ENCODE measurements around the gene CHSY1. TPM values are rescaled to one million over a fixed set of nuclear protein-coding genes. Genes with fewer than 3 reads are reported as not detected.

Gene CHSY1
- total RNA-seq, 6 experiments from 2014 or later, result 4.9 to 12.6 (median 7.2) TPM

- intact Hi-C loops (cut with DNase I), result loop anchor here (5.0 to 10.0 kb wide), 2 partner anchors 178 to 340 kb away; no protein-coding TSS in a partner anchor
- TF ChIP-seq CTCF (IDR thresholded peaks at IDR 0.05) (no peak), POLR2A (IDR thresholded peaks at IDR 0.05) (no peak)
- Histone ChIP-seq H3K9me3 (no peaks in the 10 kb centered on the region), H3K27ac (no peak overlapping the region), H3K4me1 (no peaks in the 10 kb centered on the region), H3K4me3 (no peak overlapping the region), H3K36me3 (no peaks in the 10 kb centered on the region), H3K27me3 (no peaks in the 10 kb centered on the region)
- no peak for DNase-seq
- ATAC-seq, result peak in 3 of 4 donors; percentile 16 to 52 (median 32)
- 64% methylated on average over 13 of the region's 17 CpGs for WGBS (ENCODE audit: insufficient coverage, low coverage, low lambda C conversion rate, missing lambda C conversion rate)
Observed at GRCh38 chr15:101264911-101265641, 13.2 kb upstream of the CHSY1 start.

- Histone ChIP-seq H3K27me3 (no peaks in the 10 kb centered on the region), H3K4me1 (no peaks in the 10 kb centered on the region), H3K9me3 (no peaks in the 10 kb centered on the region), H3K27ac (no peak overlapping the region), H3K4me3 (no peak overlapping the region), H3K36me3 (no peaks in the 10 kb centered on the region)
- 83% methylated on average over 3 of the region's 4 CpGs for WGBS (ENCODE audit: insufficient coverage, low coverage, low lambda C conversion rate, missing lambda C conversion rate)
- no peak for DNase-seq
- TF ChIP-seq POLR2A (IDR thresholded peaks at IDR 0.05), result no peak
- no peak for TF ChIP-seq CTCF (IDR thresholded peaks at IDR 0.05)
- ATAC-seq, result peak in 1 of 4 donors; percentile 13
- intact Hi-C loops (cut with DNase I), result loop anchor here (5.0 to 10.0 kb wide), 2 partner anchors 177 to 339 kb away; no protein-coding TSS in a partner anchor
Observed at GRCh38 chr15:101264011-101264410, 12.2 kb upstream of the CHSY1 start.

- Histone ChIP-seq H3K36me3 (no peaks in the 10 kb centered on the region), H3K9me3 (no peaks in the 10 kb centered on the region), H3K27ac (no peak overlapping the region), H3K4me1 (no peaks in the 10 kb centered on the region), H3K4me3 (no peak overlapping the region), H3K27me3 (no peaks in the 10 kb centered on the region)
- DNase-seq (no peak), ATAC-seq (no peak)
- no peak for TF ChIP-seq POLR2A (IDR thresholded peaks at IDR 0.05)
- TF ChIP-seq CTCF (IDR thresholded peaks at IDR 0.05), result no peak
- intact Hi-C loops (cut with DNase I), result loop anchor here (5.0 to 10.0 kb wide), 2 partner anchors 175 to 338 kb away; no protein-coding TSS in a partner anchor
- 60% methylated on average over 4 of the region's 4 CpGs for WGBS (ENCODE audit: insufficient coverage, low coverage, low lambda C conversion rate, missing lambda C conversion rate)
Observed at GRCh38 chr15:101262551-101262950, 10.7 kb upstream of the CHSY1 start.

GRCh38 chr15:101258238-101259144 is 6.6 kb upstream of the CHSY1 start:
- intact Hi-C loops (cut with DNase I), result loop anchor here (5.0 kb wide), 1 partner anchor 246 kb away; no protein-coding TSS in a partner anchor
- Histone ChIP-seq H3K9me3 (no peaks in the 10 kb centered on the region), H3K4me1 (no peaks in the 10 kb centered on the region), H3K27ac (no peak overlapping the region), H3K36me3 (no peaks in the 10 kb centered on the region), H3K27me3 (no peaks in the 10 kb centered on the region), H3K4me3 (no peak overlapping the region)
- DNase-seq (no peak), ATAC-seq (peak; percentile 80 to 89 (median 84))
- 27% methylated on average over 9 of the region's 11 CpGs for WGBS (ENCODE audit: insufficient coverage, low coverage, low lambda C conversion rate, missing lambda C conversion rate)
- TF ChIP-seq CTCF (IDR thresholded peaks at IDR 0.05), result peak; percentile 85 to 94 (median 88)
- no peak for TF ChIP-seq POLR2A (IDR thresholded peaks at IDR 0.05)

Data from right lobe of liver (tissue), 6 donors.